Inflammatory macrophage treated with lipopolysaccharide for 4 hours (primary cell): ENCODE results near the gene DEAF1.
"Not testable (repeated sequence)": the region's sequence is repeated elsewhere in the genome, so short reads cannot be mapped to it uniquely, and the experiment has no call there.

Experiments used
- DNase-seq: peaks from one replicate; pipeline ENCODE4 v3.0.0-alpha.2; 2020

The DEAF1 gene

DNA sequence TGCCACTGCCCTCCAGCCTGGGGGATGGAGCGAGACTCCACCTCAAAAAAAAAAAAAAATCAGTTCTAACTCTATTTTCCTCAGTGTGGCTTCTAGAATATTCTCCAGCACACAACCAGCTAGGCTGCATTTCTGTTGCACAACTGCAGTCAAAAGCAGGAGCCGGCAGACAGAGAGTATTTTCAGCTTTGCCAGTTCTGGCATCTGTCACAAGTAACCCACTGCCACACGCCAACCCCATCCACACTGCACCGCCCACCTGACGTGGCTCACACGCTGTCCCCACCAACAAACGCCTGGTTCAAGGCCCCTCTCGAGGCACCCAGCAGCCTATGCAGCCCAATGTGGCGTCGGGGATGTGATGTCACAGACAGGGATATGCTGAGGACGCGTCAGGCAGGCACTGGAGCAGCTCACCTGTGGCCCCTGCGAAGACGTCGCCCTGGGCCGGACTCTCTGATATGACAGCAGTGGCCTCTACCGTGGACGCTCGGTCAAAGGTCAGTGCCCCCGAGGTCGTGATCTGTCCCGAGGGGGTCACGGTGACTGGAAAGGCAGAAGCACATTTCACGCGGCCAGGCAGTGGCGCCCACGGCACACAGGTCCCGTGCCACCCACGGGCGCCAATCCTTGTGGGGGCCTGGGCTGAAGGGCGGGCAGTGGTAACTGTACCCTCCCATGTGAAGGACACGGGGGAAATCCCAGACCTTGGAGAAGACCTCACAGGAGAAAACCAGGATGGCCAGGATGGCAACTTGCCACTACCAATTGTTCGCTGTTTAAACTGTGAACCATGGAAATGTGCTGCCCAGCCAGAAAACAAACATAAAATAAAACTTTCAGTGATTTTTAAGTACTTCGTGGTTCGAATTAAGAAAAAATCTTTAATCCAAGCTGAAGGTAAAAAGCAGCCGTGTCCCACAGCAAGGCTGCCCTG, 15.5 kb downstream of the DEAF1 start:
- no peak for DNase-seq

DNA sequence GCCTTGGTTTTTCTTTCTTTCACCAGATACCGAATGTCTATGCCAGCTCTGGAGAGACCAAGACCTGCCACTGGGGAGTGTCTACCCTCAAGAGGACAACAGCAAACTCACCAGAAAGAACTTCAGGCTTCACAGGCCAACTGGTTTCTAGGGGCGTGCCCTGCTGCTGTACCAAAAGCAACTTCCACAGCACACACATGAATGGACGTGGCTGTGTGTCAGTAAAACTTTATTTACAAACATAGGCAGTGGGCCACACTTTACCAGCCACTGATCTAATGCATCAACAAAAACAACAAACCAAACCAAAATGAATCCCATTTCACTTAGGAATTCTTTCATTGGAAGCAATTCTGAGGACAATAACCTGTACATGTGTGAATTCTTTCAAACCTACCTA, 16.7 kb downstream of the DEAF1 start:
- DNase-seq = no peak

DNA sequence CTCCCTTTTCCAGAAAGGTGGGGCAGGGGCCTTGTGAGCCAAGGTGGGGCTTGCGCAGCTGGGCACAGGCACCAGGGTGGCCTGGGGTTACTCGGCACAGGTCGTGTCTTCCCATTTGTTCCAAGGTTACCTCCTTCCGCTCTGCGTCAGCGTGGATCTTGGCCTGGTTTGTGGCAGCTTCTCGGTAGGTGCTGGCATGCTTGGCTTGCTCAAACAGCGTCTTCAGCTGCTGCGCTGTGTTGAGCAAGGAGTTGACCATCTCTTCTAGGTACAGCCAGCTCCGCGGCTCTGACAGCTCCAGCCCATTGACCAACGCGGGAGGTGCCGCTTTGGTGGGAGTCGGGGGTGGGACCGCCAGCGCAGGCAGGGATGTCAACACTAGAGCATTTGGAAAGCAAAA, 20.6 kb downstream of the DEAF1 start:
- DNase-seq = no peak

DNA sequence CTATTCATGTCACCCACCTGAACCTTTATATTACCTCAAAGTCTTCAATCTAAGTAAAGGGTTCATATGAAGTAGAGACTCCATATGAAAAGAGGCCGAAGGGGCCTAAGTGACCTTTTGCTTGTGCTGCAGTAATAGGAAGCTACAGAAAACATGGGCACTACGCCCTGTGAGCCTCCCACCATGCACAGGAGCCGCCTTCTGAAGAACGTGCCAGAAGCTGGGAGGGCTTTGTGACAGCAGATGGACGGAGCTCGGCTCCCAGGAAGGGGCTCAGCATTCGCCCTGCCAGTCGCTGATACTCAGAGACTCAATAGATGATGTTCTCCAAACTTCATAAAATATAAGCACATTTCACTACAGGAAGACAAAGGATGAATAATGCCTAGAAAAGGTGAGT, 21.2 kb downstream of the DEAF1 start:
- DNase-seq = no peak

DNA sequence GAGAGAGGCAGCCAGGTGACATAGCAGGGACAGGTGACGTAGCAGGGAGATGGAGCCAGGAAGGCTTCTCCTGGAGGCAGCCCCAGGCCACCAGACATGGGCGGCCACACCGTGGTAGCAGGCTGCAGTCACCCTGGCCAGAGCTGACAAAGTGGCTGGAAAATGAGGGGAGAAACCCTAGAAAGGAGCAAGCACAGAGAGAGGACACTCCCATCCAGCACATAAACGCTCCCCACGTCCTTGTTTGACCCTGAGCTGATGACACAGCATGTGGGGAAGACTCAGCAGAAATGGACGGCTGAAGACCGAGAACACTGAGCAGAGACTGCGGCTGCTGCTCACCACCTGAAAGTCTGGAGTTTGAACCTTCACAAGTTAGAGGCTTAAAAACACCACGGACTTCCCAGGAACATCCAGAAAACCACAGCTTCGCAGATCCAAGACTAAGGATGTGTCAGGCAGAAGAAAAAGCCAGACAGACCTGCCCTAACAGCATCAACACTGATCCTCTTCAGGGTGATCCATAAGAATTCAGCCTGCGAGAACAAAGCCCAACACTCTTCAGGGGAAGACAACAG, 29.2 kb downstream of the DEAF1 start:
- DNase-seq = no peak

DNA sequence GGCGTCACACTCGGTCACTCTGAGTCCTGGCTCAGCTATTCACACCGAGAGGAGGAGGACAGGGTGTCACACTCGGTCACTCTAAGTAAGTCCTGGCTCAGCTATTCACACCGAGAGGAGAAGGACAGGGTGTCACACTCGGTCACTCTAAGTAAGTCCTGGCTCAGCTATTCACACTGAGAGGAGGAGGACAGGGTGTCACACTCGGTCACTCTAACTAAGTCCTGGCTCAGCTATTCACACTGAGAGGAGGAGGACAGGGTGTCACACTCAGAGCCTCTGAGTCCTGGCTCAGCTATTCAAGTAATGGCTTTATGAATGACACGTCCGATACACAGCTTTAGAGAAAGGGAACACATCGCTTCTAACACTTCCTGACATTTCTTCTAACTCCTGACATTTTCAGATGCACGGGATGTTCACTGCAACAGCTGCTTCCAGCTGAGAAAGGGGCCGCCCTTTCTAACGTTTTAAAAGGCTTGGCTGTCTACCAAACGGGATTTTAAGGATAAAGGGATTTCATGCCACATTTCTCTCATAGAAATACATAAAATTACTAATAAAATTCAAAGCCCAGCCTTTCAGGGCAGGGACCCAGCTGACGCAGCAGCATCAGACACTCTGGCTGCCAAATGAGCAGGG, 29.8 kb downstream of the DEAF1 start:
- no peak for DNase-seq

DNA sequence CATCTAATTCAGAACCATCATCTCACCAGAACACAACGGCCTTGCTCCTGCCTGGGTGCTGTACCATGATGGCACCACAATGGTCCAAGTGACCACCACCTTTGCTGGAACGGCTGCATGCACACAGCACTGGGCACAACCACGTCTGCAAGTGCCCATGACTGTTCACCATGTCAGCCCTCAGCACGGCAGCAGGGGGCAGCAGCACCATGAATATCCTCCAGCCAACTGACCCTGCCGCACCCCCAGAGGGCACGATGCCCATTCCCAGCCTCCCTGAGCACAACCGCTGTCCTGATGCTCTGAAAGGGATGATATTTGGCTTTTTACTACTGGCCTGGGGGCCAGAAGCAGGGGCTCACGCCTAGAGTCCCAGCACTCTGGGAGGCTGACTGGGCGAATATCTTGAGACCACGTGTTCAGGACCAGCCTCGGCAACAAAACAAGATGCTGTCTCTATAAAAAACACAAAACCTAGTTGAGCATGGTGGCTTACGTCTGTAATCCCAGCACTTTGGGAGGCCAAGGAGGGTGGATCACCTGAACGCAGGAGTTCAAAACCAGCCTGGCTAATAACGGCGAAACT, 32.2 kb downstream of the DEAF1 start:
- peak; percentile 48 for DNase-seq

DNA sequence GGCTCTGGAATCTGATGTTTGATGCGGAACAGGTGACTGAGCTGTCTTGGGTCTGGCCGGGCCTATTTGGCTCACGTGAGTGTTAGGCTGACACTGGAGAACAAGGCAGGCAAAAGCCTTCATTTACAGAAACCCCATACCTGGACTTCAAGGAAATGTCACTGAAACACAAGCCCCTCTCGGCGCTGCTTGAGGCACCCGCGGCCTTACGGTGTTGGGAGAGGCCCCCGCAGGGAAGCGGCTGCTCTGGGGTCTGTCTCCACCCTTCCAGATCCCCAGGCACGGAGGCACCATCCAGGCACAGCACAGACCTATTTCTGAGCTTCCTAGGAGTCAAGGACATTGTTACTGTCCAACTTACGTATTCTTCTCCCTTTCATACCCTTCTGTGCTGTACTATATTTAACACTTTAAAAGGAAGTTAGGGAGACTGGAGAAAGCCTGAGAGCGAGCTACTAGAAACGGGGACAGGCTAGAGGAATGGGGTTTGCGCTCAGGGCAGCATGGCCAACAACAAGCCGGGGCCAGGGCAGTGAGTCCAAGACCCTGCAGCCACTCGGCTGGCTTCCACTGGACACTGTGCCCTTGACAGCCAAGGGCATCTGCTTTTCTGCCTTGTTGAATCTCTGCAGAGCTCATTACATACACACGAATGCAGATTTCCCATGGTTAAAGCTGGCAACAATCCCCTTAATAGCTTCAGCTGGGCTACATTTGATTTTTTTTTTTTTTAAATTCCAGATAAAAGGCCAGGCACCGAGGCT, 34.2 kb downstream of the DEAF1 start:
- DNase-seq = no peak

DNA sequence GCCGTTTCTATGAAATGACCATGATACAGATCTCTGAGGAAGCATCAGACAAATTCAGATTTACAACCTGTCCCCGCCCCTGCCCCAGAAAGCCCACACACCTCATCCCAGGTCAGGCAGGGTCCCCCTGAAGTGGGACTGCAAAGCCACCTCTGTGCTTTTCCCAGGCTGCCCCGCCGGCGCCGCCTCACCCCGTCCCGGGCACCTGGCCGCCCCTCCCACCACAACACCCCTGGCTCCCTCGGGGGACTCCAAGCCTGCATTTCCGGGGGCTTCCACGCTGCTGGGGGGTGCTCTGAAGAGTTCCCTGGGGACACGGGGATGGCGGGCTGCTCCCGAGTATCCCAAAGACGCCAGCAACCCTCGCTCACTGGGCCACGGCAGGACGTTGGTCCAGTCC, 34.7 kb downstream of the DEAF1 start:
- no peak for DNase-seq

DNA sequence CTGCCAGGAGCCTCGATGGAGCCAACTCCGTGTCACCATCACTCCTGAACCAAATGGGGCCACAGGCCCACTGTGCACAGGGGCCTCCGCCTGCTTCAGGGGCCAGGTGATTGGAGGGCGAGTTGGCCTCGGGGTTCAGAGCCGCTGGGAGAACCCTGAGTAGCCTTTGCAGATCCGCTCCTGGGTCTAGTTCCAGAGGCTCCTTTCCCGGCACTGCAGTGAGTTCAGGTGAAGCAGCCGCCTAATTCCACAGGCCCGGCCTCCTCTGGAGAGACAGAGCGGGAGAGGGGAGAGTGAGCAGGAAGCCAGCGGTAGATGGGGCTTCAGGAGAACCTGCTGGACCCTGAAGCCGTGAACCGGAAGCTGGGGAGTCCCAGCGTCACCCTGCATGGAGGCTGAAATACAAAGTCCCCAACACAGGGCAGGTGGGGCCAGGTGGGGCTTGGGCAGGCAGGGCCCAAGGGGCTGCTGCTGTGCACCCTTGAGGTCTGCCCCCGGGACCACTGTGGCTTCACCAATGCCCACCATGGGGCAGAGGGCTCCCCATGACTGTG, 35.4 kb downstream of the DEAF1 start:
- DNase-seq = no peak

DNA sequence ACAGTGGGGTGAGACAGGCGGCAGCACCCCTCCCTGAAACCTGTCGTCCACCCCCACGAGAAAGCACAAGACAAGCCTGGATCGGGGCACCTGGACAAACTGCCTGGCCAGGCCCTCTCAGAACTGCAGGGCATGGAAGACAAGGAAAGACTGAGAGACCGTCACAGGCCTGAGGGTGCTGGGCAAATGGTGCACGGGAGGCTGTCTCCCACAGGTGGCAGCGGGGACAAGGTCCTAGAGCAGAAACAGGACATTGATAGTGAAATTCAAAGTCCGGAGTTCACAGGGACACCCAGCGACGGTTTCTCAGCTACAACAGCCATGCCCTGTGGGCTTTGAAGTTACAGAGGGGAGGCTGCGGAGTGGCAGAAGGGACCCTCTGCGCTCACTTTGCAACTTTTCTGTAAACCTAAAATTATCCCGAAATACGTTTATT, 37.3 kb downstream of the DEAF1 start:
- DNase-seq = no peak

DNA sequence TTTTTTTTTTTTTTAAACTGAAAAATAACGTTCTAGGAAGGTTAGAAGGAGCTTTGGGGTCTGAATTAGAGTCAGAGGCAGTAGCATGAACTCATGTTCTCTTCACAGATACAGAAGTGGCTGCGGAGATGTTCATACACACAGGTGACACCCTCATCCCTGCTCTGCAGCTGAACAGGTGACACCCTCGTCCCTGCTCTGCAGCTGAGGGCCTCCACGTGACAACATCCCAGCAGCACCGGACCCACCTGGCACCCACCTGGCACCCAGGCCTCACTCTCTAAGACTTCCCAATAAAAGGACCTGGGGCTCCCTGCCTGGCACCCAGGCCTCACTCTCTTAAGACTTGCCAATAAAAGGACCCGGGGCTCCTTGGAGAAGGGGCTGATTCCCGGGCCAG, 38.2 kb downstream of the DEAF1 start:
- DNase-seq = no peak

DNA sequence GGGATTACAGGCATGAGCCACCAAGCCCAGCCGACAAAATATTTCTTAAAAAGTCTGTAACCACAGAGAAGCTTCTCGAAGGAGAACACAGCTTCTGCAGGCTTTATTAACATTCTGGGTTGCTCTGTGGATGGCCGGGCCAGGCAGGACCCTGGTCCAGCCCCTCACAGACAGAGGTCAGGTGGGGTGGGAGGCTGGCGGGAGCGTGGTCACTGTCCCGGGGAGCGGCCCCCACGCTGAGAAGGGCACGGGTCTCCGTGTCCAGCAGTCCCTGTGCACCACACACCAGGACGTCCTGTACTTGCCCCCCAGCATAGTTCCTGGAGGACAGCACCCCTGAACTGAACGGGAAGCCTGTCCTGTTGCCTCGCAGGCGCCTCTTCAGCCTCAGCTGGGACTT, 38.6 kb downstream of the DEAF1 start:
- DNase-seq = no peak

DNA sequence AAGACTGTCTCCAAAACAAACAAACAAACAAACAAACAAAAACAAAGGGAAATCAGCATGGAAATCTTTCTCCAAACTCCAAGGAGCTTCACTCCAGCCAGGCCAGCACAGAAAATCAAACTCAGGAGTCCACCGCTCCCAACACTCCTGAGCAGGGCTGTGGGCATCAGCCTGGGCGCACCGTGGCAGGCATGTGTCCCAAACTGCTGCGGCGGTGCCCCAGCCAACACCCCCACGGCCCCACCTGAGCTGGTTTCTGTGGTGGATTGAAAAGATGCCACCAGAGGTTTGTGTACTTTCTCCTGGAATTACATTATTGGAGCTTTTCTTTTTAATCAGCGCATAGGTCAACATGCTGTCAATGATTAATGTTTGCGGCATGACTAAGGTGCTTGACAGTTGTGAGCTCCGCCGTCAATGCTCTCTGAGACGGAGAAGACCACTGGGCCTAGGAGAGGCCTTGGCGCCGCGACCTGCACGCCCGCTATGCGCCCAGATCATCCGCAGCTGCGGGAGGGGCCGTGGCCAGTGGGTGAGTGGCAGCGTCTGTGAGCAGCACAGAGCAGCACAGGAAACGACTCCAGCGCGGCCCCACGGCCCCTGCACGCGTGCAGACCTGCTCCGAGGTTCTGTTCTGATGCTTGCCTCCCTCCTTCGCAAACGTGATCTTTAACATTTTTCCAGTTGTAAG, 39.8 kb downstream of the DEAF1 start:
- no peak for DNase-seq

DNA sequence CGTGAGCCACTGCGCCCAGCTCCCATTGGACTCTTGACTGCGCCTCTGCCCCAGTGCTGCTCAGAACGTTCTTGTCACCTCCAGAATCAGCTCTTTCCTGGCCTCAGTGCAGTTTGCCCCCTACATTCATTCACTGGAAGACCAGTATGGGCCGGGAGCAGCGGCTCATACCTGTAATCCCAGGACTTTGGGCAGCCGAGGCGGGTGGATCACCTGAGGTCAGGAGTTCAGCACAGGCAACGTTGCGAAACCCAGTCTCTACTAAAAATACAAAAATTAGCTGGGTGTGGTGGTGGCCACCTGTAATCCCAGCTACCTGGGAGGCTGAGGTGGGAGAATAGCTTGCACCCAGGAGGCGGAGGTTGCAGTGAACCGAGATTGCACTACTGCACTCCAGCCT, 40.6 kb downstream of the DEAF1 start:
- DNase-seq = not testable (repeated sequence)

DNA sequence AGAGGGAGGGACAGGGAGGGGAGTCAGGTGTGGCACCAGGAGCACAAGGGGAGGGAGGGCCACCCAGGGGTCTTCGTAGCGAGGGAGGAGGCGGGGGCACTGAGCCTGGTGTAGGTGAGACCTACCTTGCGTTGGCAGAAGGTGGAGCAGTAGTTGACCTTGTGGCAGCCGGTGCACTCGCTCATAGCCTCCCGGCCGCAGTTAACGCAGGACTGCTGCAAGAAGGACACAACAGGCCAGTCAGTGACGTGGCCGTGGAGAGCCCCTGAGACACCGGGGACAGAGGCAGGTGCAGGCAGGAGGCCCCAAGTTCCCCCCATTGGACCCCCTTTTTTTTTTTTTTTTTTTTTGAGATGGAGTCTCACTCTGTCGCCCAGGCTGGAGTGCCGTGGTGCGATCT, 41.2 kb downstream of the DEAF1 start:
- DNase-seq = no peak

DNA sequence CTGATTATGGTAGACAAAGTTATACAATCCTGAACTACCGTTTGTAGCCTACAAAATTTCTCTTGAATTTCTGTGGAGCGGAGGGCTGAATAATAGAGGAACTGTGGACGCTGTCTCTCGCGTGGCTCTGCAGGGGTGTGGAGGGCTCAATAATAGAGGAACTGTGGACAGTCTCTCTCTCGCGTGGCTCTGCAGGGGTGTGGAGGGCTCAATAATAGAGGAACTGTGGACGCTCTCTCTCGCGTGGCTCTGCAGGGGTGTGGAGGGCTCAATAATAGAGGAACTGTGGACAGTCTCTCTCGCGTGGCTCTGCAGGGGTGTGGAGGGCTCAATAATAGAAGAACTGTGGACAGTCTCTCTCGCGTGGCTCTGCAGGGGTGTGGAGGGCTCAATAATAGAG, 41.9 kb downstream of the DEAF1 start:
- DNase-seq = peak; percentile 29

DNA sequence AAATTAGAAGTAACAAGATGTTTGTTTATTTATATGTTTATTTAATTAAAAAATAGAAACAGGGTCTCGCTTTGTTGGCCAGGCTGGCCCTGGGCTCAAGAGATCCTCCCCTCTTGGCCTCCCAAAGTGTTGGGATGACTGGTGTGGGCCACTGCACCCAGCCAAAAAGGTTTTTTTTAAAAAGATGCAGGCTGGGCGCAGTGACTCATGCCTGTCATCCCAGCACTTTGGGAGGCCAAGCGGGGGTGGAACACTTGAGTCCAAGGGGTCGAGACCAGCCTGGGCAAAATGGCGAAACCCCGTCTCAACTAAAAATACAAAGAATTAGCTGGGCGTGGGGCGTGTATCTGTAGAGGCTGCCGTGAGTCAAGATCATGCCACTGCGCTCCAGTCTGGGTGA, 44.5 kb downstream of the DEAF1 start:
- DNase-seq = no peak

DNA sequence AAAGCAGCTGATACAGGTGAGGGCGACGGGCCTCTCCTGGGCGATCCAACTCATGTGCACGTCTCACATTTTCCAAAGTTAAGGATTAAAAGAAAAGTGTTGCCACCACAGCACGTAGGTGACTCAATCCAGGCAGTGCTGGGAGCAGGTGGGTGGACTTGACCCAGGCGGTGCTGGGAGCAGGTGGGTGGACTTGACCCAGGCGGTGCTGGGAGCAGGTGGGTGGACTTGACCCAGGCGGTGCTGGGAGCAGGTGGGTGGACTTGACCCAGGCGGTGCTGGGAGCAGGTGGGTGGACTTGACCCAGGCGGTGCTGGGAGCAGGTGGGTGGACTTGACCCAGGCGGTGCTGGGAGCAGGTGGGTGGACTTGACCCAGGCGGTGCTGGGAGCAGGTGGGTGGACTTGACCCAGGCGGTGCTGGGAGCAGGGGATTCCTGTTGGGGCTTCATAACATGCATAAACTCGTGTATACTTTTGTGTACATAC, 47.3 kb downstream of the DEAF1 start:
- DNase-seq = not testable (repeated sequence)

DNA sequence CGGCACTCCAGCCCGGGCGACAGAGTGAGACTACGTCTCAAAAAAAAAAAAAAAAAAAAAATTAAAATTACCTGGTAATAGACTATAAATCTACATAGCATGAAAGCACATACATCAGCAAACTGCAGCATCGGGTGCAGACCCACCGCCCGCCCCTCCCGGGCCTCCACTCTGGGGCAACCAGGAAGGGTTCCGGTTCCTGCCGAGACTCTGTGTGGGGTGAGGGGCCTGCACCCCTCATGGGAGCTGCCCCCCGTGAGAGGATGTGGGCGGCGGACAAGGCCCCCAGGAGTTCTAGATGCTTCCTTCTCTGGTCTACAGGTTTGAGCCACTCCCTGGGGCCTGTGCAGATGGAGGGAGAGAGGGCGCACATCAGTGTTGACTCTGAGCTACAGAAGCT, 48.8 kb downstream of the DEAF1 start:
- no peak for DNase-seq

DNA sequence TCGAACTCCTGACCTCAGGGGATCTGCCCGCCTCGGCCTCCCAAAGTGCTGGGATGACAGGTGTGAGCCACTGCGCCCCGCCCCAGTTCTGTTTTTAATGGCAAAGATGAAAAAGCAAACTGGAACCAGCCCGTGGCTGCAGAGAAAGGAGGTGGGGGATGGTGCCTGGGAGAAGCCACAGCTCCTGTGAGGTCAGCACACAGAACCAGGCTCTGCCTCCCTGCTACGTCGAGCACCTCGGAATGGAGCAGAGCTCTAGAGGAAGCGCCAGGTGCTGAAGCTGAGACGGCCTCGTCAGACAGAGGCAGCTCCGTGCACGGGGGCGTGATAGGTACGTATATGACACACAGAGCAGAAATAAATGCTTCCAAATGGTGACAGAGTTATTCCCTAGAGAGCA, 49.5 kb downstream of the DEAF1 start:
- no peak for DNase-seq
